HTR-8/SVneo (cell line): ENCODE measurements around the gene OTULIN.

Experiments
- DNase-seq: peaks from one replicate; pipeline ENCODE4 v3.0.0; 2011; ENCODE audit warnings: low spot score, mixed read lengths; ENCODE audit not compliant: insufficient read length
- FAIRE-seq: peaks from 2 replicates; lab custom pipeline; 2011; peaks lifted over from hg19 to GRCh38; lab: Jason Lieb, UNC

The OTULIN gene

DNA sequence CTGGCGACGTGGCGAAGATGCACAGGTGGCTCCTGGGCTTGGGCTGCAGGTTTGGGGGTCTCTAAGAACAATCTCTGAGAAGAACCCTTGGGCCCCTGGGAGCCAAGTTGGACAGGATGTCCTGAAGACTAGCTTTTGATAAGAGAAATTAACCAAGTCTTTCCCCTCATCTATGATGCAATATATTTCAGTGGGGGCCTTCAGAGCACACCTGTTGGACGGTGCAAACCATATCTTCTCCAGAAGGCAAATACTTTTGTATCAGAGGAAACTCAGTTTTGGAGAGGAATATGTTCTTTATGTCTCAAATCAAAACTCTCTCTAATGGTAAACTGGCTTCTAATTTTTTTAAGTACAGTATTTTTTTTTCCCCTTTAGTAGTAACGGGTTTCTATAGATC, 28.6 kb downstream of the OTULIN start:
- DNase-seq: no peak
- no peak for FAIRE-seq

DNA sequence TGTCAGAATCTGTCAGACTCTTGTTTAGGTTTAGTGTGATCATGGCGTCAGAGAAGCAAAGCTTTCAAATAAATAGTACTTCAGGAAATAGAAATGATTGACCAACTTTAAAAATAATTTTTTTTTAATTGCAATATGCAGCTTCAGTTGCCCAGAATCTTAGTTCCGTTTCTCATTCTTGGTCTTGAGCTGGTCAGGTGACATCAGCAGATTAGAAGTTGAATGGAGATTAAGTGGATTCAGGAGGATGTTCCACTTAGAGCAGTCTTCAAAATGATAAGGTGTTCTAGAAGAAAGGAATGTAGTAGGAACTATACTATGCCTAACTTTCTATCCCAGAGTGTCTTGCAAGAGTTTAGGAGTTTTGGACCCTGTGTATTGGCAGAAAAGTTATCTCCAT, 30.6 kb downstream of the OTULIN start:
- no peak for FAIRE-seq

GRCh38 chr5:14696057-14696456, 31.5 kb downstream of the OTULIN start:
- DNase-seq (no peak), FAIRE-seq (no peak)

More for the DNA sequence above, 30.6 kb downstream of the OTULIN start:
- DNase-seq: no peak

GRCh38 chr5:14696851-14697250, 32.3 kb downstream of the OTULIN start:
- FAIRE-seq (peak; percentile 20), DNase-seq (no peak)

- no peak for FAIRE-seq
- no peak for DNase-seq
Measured at GRCh38 chr5:14698495-14698894, 34.0 kb downstream of the OTULIN start.

GRCh38 chr5:14699159-14699558, 34.6 kb downstream of the OTULIN start:
- DNase-seq (no peak), FAIRE-seq (no peak)

GRCh38 chr5:14699807-14700400, 35.4 kb downstream of the OTULIN start:
- FAIRE-seq (no peak), DNase-seq (no peak)

GRCh38 chr5:14700478-14701436, 36.2 kb downstream of the OTULIN start:
- FAIRE-seq (no peak), DNase-seq (no peak)

GRCh38 chr5:14701556-14701955, 37.0 kb downstream of the OTULIN start:
- FAIRE-seq: no peak
- no peak for DNase-seq

- no peak for FAIRE-seq
- no peak for DNase-seq
Measured at GRCh38 chr5:14702238-14702839, 37.8 kb downstream of the OTULIN start.

- DNase-seq (no peak), FAIRE-seq (no peak)
Measured at GRCh38 chr5:14705556-14705955, 41.0 kb downstream of the OTULIN start.

DNA sequence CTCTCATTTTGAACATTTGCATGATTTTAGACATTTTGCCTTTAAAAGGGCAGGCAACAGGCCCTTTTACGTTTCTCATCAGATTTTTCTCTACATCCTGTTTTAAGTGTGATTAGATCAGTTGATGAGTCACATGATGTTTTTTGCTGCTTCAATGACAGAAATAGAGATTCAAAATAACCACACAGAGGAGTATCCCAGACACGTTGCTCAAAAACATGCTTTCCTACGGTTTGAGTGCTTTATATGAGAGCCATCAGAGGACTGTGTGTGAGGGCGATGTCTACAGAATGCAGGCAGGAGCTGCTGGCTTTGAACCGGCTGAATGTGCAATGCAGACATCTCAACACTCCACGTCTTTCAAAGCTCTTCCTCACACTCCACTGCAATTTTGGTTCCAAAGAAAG, 42.1 kb downstream of the OTULIN start:
- no peak for FAIRE-seq
- peak; percentile 54 for DNase-seq

- DNase-seq (no peak), FAIRE-seq (no peak)
Measured at GRCh38 chr5:14707811-14708390, 43.4 kb downstream of the OTULIN start.

DNA sequence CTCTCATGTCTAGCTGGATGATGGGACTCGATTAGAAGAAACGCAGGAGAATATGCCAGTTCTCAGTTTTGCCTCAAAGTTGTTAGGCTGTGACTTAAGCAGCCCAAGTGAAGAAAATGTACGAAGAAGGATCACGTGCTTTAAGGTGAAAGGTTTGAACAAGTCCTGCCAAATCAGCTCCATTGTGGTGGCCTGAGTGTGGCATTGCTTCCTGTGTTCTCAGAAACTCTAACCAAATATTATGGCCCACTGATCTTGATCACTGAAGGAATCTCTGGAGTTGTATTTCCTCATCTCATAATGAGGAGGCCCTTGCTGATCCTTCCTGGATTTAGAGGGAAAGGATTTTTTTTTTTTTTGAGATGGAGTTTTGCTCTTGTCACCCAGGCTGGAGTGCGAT, 44.0 kb downstream of the OTULIN start:
- DNase-seq (no peak), FAIRE-seq (no peak)

GRCh38 chr5:14710313-14710994, 45.9 kb downstream of the OTULIN start:
- DNase-seq (no peak), FAIRE-seq (no peak)

DNA sequence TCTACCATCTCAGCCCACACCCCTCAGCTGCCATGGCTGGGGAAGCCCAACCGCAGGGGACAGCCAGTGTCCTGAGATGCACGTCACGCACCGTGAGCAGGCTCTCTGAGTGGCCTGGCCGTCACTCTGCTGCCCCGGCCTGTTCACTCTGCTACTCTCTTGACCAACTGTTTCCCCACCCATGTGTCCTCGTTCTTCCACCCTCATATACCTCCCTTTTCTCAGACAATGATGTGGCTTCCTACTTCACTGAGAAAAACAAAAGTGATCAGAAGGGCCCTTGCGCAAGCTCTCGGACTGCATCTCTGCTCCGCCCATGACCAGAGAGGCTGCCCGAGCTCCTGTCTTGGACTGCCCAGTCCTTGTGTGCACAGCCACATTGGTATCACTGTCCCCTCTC, 47.6 kb downstream of the OTULIN start:
- FAIRE-seq: no peak
- DNase-seq: no peak

DNA sequence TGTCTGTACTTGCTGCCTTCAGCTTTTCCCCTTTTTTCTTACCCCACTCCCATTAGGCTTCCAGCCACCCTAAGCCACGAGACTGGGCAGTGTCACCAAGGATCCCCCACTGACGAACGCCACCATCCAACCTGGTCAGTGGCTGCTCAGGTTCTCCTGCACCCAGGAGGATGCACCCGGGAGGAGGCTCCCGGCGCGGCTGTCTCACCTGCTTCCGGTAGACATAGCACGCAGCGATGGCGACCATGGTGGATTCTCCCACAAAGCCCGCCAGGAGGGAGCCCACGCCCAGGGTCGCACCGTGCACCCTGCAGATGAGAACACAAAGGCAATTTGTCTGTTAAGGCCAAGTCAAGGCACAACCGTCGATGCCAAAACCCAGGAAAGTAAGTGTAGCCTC, 48.1 kb downstream of the OTULIN start:
- FAIRE-seq: no peak
- DNase-seq: no peak

GRCh38 chr5:14713476-14714390, 49.2 kb downstream of the OTULIN start:
- peak; percentile 64 for FAIRE-seq
- DNase-seq: no peak

- no peak for FAIRE-seq
- peak; percentile 29 for DNase-seq
Measured at GRCh38 chr5:14714706-14715105, 50.2 kb downstream of the OTULIN start.
